ENCODE results near the gene IL32.
A peak's percentile ranks its signal among the peaks of the same experiment; 100 is the strongest.

IL32 gene

DNA sequence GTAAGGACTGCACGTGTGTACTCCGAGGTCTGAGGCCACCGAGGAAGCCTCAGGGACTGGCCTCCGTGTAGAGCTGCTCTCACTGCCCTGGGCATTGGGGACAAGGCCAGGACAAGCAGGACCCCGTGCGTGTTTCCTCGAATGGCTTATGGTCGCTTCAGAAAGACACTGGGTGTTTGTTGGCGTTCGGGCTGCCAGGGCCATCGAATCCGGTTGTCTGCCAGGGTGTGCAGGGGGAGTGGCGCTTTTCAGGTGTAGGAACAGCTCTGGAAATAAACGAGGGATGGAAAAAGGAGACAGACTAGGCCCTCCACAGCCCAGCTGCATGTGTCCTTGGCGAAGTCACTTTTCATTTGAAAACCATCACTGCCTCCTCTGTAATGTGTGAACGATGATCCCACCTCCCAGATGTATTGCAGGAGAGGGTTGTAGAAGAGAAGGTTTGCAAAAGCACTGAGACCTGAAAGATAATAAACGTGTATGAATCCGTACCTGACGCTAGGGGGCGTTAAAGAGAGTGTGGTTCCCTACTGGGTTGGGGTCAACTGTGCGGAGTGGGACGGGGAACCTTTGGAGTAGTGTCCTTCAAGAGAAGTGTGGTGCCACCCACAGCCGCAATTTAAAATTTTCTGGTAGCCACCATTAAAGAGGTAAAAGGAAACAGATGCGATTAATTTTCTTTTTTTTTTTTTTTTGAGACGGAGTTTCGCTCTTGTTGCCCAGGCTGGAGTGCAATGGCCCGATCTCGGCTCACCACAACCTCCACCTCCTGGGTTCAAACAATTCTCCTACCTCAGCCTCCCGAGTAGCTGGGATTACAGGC lies 35.8 kb downstream of the IL32 start (continued):
- TF ChIP-seq ZNF654 (tag by site-specific recombination; IDR thresholded peaks at IDR 0.05; ENCODE audit: low read depth) (peak; percentile 38), ZSCAN4 (tag by site-specific recombination; IDR thresholded peaks at IDR 0.05) (peak; percentile 56; the same call in 1 of the 2 replicates), CTCF (tag by site-specific recombination; IDR thresholded peaks at IDR 0.05) (peak; percentile 63), ZNF274 (IDR thresholded peaks at IDR 0.05; ENCODE audit: low read length) (no peak), ZNF274 (tag by site-specific recombination; IDR thresholded peaks at IDR 0.05; ENCODE audit: borderline replicate concordance) (no peak), BCL11B (tag by site-specific recombination; IDR thresholded peaks at IDR 0.05; ENCODE audit: low read depth) (peak; percentile 68; the same call in 1 of the 2 replicates), TRIM28 (IDR thresholded peaks at IDR 0.05; ENCODE audit: borderline replicate concordance, low read length) (0 out of 2 replicates have a peak, but pooled peaks have one; percentile 20), ZNF341 (tag by site-specific recombination; IDR thresholded peaks at IDR 0.05; ENCODE audit: low read depth) (peak; percentile 69)
- TF ChIP-seq, protein P1, sequence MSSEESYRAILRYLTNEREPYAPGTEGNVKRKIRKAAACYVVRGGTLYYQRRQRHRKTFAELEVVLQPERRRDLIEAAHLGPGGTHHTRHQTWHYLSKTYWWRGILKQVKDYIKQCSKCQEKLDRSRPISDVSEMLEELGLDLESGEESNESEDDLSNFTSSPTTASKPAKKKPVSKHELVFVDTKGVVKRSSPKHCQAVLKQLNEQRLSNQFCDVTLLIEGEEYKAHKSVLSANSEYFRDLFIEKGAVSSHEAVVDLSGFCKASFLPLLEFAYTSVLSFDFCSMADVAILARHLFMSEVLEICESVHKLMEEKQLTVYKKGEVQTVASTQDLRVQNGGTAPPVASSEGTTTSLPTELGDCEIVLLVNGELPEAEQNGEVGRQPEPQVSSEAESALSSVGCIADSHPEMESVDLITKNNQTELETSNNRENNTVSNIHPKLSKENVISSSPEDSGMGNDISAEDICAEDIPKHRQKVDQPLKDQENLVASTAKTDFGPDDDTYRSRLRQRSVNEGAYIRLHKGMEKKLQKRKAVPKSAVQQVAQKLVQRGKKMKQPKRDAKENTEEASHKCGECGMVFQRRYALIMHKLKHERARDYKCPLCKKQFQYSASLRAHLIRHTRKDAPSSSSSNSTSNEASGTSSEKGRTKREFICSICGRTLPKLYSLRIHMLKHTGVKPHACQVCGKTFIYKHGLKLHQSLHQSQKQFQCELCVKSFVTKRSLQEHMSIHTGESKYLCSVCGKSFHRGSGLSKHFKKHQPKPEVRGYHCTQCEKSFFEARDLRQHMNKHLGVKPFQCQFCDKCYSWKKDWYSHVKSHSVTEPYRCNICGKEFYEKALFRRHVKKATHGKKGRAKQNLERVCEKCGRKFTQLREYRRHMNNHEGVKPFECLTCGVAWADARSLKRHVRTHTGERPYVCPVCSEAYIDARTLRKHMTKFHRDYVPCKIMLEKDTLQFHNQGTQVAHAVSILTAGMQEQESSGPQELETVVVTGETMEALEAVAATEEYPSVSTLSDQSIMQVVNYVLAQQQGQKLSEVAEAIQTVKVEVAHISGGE (tag by site-specific recombination; conservative IDR thresholded peaks at IDR 0.05; ENCODE audit: low read depth) = peak; percentile 20; the same call in 1 of the 2 replicates

DNA sequence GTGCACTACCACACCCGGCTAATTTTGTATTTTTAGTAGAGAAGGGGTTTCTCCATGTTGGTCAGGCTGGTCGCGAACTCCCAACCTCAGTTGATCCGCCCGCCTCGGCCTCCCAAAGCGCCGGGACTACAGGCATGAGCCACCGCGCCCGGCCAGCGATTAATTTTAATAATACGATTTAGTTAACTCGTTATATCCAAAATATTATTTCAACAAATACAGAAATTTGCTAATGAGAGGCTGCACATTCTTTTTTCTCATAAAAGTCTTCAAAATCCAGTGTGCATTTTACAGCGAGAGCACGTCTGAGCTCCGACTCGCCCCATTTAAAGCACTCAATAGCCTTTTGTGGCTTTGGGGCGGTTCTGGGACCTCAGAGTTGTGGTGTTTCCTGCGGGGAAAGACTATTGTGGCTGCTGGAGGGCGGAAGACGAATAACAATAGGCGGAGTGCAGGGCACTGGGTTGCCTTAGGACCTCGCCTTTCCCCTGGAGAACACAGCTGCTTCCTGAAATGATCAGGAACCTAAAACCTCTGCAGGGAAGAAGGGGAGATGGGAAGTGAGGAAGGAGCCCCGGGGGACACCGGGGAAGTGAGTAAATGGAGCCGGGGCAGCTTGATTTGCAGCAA lies 36.5 kb downstream of the IL32 start:
- TF ChIP-seq KLF8 (tag by site-specific recombination; IDR thresholded peaks at IDR 0.05) = no peak
- TF ChIP-seq ZNF274 (IDR thresholded peaks at IDR 0.05; ENCODE audit: low read length) = no peak
- TF ChIP-seq ZNF274 (tag by site-specific recombination; IDR thresholded peaks at IDR 0.05; ENCODE audit: borderline replicate concordance) = no peak
- TF ChIP-seq ZNF16 (tag by site-specific recombination; IDR thresholded peaks at IDR 0.05; ENCODE audit: low read depth) = no peak
- no peak for TF ChIP-seq ZNF155 (tag by site-specific recombination; IDR thresholded peaks at IDR 0.05)
- TF ChIP-seq, protein P2, sequence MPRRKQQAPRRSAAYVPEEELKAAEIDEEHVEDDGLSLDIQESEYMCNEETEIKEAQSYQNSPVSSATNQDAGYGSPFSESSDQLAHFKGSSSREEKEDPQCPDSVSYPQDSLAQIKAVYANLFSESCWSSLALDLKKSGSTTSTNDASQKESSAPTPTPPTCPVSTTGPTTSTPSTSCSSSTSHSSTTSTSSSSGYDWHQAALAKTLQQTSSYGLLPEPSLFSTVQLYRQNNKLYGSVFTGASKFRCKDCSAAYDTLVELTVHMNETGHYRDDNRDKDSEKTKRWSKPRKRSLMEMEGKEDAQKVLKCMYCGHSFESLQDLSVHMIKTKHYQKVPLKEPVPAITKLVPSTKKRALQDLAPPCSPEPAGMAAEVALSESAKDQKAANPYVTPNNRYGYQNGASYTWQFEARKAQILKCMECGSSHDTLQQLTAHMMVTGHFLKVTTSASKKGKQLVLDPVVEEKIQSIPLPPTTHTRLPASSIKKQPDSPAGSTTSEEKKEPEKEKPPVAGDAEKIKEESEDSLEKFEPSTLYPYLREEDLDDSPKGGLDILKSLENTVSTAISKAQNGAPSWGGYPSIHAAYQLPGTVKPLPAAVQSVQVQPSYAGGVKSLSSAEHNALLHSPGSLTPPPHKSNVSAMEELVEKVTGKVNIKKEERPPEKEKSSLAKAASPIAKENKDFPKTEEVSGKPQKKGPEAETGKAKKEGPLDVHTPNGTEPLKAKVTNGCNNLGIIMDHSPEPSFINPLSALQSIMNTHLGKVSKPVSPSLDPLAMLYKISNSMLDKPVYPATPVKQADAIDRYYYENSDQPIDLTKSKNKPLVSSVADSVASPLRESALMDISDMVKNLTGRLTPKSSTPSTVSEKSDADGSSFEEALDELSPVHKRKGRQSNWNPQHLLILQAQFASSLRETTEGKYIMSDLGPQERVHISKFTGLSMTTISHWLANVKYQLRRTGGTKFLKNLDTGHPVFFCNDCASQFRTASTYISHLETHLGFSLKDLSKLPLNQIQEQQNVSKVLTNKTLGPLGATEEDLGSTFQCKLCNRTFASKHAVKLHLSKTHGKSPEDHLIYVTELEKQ (tag by site-specific recombination; IDR thresholded peaks at IDR 0.05; ENCODE audit: borderline replicate concordance) = no peak
- no peak for TF ChIP-seq ZNF639 (tag by site-specific recombination; IDR thresholded peaks at IDR 0.05)
- H3K4me3 ChIP-seq (ENCODE audit: low read depth, low read length) = no peak overlapping the region
- no peaks in the 10 kb centered on the region for H3K9me3 ChIP-seq (ENCODE audit: control insufficient read depth, insufficient read depth, low read depth, low read length)
- H3K27ac ChIP-seq (ENCODE audit: extremely low read depth, low read depth, low read length) = peak overlapping the region; percentile 27; the same call in 1 of the 2 replicates
- ChIA-PET POLR2A (interaction anchor here (0.7 kb wide), 2 partner anchors 20 to 56 kb away, joined by 3 to 10 read pairs; no protein-coding TSS in a partner anchor), CTCF (interaction anchor here (0.7 to 3.6 kb wide), 6 partner anchors 15 to 43 kb away, joined by 3 to 16 read pairs (median 3); no protein-coding TSS in a partner anchor)
- no peaks in the 10 kb centered on the region for H3K36me3 ChIP-seq (ENCODE audit: control insufficient read depth in 2 of 2, insufficient read depth in 1 of 2, low read length in 2 of 2)
- peaks cover 3% of the 10 kb centered on the region for H3K4me1 ChIP-seq (ENCODE audit: control insufficient read depth, insufficient read depth, low read length)

All from HEK293 (cell line).